Neural cell (in vitro differentiated cells): ENCODE results near the gene ADIPOR2. TPM values are rescaled to one million over a fixed set of nuclear protein-coding genes. Genes with fewer than 3 reads are reported as not detected.

Source experiments
- H2AFZ ChIP-seq: fragments of 200-600, 300-800 bp; sonication (generic), shearing (Covaris generic); 2 replicates; pipeline ENCODE4 v1.6.0; 2014; ENCODE audit warnings: low read depth, mild to moderate bottlenecking, antibody characterized with exemption, low read length, moderate library complexity
- H3F3A ChIP-seq: fragments of 200-600 bp; shearing (Covaris generic); 2 replicates; pipeline ENCODE4 v1.6.1; 2016; ENCODE audit warnings: mild to moderate bottlenecking, moderate library complexity, mixed read lengths, antibody characterized with exemption, low read length; ENCODE audit not compliant: insufficient read depth, poor library complexity, severe bottlenecking
- H3K27ac ChIP-seq: fragments of 200-600, 300-800 bp; sonication (generic), shearing (Covaris generic); 2 replicates; pipeline ENCODE4 v1.5.1; 2014; ENCODE audit warnings: mild to moderate bottlenecking, low read length, moderate library complexity
- H3K27me3 ChIP-seq: fragments of 300-800, 200-600 bp; sonication (generic), shearing (Covaris generic); 2 replicates; pipeline ENCODE4 v1.6.0; 2014; ENCODE audit warnings: mild to moderate bottlenecking, low read depth, low read length, moderate library complexity; ENCODE audit not compliant: insufficient read depth
- H3K36me3 ChIP-seq: fragments of 300-800, 200-600 bp; sonication (generic), shearing (Covaris generic); 2 replicates; pipeline ENCODE4 v1.5.1; 2014; ENCODE audit warnings: mild to moderate bottlenecking, antibody characterized with exemption, low read length, moderate library complexity; ENCODE audit not compliant: insufficient read depth
- H3K4me2 ChIP-seq: fragments of 300-800, 200-600 bp; sonication (generic), shearing (Covaris generic); 2 replicates; pipeline ENCODE4 v1.6.0; 2014; ENCODE audit warnings: mild to moderate bottlenecking, low read length
- H3K4me3 ChIP-seq: fragments of 300-800, 200-600 bp; sonication (generic), shearing (Covaris generic); 2 replicates; pipeline ENCODE4 v1.5.1; 2014; ENCODE audit warnings: mild to moderate bottlenecking, low read length, moderate library complexity
- H3K79me2 ChIP-seq: fragments of 200-600 bp; shearing (Covaris generic); replicated peaks from 2 replicates; pipeline ENCODE4 v1.6.0; 2014; ENCODE audit warnings: mild to moderate bottlenecking, low read length, moderate library complexity; ENCODE audit not compliant: insufficient read depth
- H3K9ac ChIP-seq: fragments of 300-800, 200-600 bp; sonication (generic), shearing (Covaris generic); 2 replicates; pipeline ENCODE4 v1.6.1; 2016; ENCODE audit warnings: mild to moderate bottlenecking, low read length, mixed read lengths
- H3K9me2 ChIP-seq: fragments of 200-600 bp; shearing (Covaris generic); 2 replicates; pipeline ENCODE4 v1.6.1; 2016; ENCODE audit warnings: mild to moderate bottlenecking, low read length, mixed read lengths; ENCODE audit not compliant: insufficient read depth
- H3K9me3 ChIP-seq: fragments of 200-600, 300-800 bp; sonication (generic), shearing (Covaris generic); 2 replicates; pipeline ENCODE4 v1.6.1; 2016; ENCODE audit warnings: mild to moderate bottlenecking, mixed run types, low read length, moderate library complexity, mixed read lengths
- H4K20me1 ChIP-seq: fragments of 200-600 bp; shearing (Covaris generic); 2 replicates; pipeline ENCODE4 v1.6.1; 2016; ENCODE audit warnings: mild to moderate bottlenecking, mixed run types; ENCODE audit not compliant: insufficient read depth
- EP300 ChIP-seq: fragments of 450-650 bp; conservative IDR thresholded peaks from 2 replicates; pipeline ENCODE4 v1.6.1; 2014; ENCODE audit warnings: antibody characterized with exemption, mild to moderate bottlenecking, moderate library complexity; ENCODE audit not compliant: poor library complexity, severe bottlenecking
- EZH2 ChIP-seq: fragments of 200-600, 300-800 bp; shearing (Covaris generic), sonication (generic); IDR thresholded peaks from 2 replicates; pipeline ENCODE4 v1.6.1; 2014; ENCODE audit warnings: antibody characterized with exemption, low read length, borderline replicate concordance, mild to moderate bottlenecking; ENCODE audit not compliant: insufficient read depth, poor library complexity, severe bottlenecking
- MXI1 ChIP-seq: fragments of 450-650 bp; conservative IDR thresholded peaks from 2 replicates; pipeline ENCODE4 v1.6.1; 2014; ENCODE audit warnings: antibody characterized with exemption, mild to moderate bottlenecking; ENCODE audit not compliant: poor library complexity, severe bottlenecking
- POLR2AphosphoS5 ChIP-seq: IDR thresholded peaks from 2 replicates; pipeline ENCODE4 v1.6.1; 2012
- RAD21 ChIP-seq: fragments of 450-650 bp; conservative IDR thresholded peaks from 2 replicates; pipeline ENCODE4 v1.6.1; 2014; ENCODE audit warnings: antibody characterized with exemption, mild to moderate bottlenecking, moderate library complexity
- REST ChIP-seq: IDR thresholded peaks from 2 replicates; pipeline ENCODE4 v1.6.1; 2012; ENCODE audit warnings: borderline replicate concordance
- SMC3 ChIP-seq: fragments of 450-650 bp; conservative IDR thresholded peaks from 2 replicates; pipeline ENCODE4 v1.6.1; 2014; ENCODE audit warnings: antibody characterized with exemption, mild to moderate bottlenecking, moderate library complexity; ENCODE audit not compliant: poor library complexity
- TAF1 ChIP-seq: IDR thresholded peaks from 2 replicates; pipeline ENCODE4 v1.6.1; 2012; ENCODE audit warnings: low read depth
- polyA plus RNA-seq: library from polyadenylated mRNA; depleted of rRNA; stranded (reverse); fragments of >200 nt; gene quantifications from 2 replicates; pipeline ENCODE4 v1.2.3, GENCODE V29; 2014
- TF ChIP-seq, protein P1 (sequence below): fragments of 450-650 bp; IDR thresholded peaks from 2 replicates; pipeline ENCODE4 v1.5.1; 2014; ENCODE audit warnings: antibody characterized with exemption, mild to moderate bottlenecking, moderate library complexity; ENCODE audit not compliant: poor library complexity, severe bottlenecking

ADIPOR2 gene
- polyA plus RNA-seq, 1 donor from 2014 or later: 18.5 TPM

GRCh38 chr12:1801303-1801975 lies 110.6 kb downstream of the ADIPOR2 start:
- Histone ChIP-seq H3K4me2 (no peak overlapping the region), H3K36me3 (no peaks in the 10 kb centered on the region)

DNA sequence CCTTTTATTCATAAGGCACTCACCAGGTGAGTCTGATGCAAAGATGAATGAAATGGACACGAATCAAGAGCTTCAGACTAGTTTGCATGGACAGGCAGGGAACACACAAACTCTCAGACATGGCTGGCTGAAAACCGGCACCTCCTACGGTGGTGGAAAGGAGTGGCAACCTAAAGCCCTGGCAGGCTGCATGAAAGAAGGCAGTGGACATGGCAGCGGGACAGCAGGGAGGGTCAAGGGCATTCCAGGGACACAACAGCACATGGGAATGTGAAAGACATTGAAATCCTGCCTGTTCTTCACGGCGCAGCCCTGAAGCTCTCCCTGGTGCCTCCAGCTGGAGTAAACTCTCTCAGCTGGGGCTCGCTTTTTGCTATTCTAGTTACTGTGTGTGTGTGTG lies 112.9 kb downstream of the ADIPOR2 start:
- Histone ChIP-seq H3K36me3 (no peaks in the 10 kb centered on the region), H3K4me3 (no peak overlapping the region), H3K9ac (no peak overlapping the region), H2AFZ (peak overlapping the region; percentile 27), H3K79me2 (no peaks in the 10 kb centered on the region), H3K27me3 (no peaks in the 10 kb centered on the region), H3K4me2 (no peak overlapping the region), H3K9me2 (no peaks in the 10 kb centered on the region), H4K20me1 (no peaks in the 10 kb centered on the region), H3F3A (no peaks in the 10 kb centered on the region), H3K9me3 (no peaks in the 10 kb centered on the region), H3K27ac (no peak overlapping the region)
- TF ChIP-seq, protein P1, sequence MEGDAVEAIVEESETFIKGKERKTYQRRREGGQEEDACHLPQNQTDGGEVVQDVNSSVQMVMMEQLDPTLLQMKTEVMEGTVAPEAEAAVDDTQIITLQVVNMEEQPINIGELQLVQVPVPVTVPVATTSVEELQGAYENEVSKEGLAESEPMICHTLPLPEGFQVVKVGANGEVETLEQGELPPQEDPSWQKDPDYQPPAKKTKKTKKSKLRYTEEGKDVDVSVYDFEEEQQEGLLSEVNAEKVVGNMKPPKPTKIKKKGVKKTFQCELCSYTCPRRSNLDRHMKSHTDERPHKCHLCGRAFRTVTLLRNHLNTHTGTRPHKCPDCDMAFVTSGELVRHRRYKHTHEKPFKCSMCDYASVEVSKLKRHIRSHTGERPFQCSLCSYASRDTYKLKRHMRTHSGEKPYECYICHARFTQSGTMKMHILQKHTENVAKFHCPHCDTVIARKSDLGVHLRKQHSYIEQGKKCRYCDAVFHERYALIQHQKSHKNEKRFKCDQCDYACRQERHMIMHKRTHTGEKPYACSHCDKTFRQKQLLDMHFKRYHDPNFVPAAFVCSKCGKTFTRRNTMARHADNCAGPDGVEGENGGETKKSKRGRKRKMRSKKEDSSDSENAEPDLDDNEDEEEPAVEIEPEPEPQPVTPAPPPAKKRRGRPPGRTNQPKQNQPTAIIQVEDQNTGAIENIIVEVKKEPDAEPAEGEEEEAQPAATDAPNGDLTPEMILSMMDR: no peak
- TF ChIP-seq MXI1: no peak
- TF ChIP-seq POLR2AphosphoS5: no peak
- no peak for TF ChIP-seq EZH2
- no peak for TF ChIP-seq TAF1
- no peak for TF ChIP-seq EP300
- TF ChIP-seq SMC3: no peak
- TF ChIP-seq RAD21: no peak

More at GRCh38 chr12:1801303-1801975, 110.6 kb downstream of the ADIPOR2 start:
- H3K79me2 ChIP-seq: no peaks in the 10 kb centered on the region
- H2AFZ ChIP-seq: no peak overlapping the region
- H3K4me3 ChIP-seq: no peak overlapping the region
- no peak overlapping the region for H3K27ac ChIP-seq
- H3K9me3 ChIP-seq: no peaks in the 10 kb centered on the region
- TF ChIP-seq RAD21 (no peak), EP300 (no peak), EZH2 (no peak), SMC3 (no peak), TAF1 (no peak), POLR2AphosphoS5 (no peak), REST (no peak), MXI1 (no peak)
- TF ChIP-seq, protein P1: no peak
- no peaks in the 10 kb centered on the region for H4K20me1 ChIP-seq
- no peaks in the 10 kb centered on the region for H3K27me3 ChIP-seq
- no peaks in the 10 kb centered on the region for H3K9me2 ChIP-seq
- no peak overlapping the region for H3K9ac ChIP-seq
- no peaks in the 10 kb centered on the region for H3F3A ChIP-seq
